G401 (cell line): ENCODE measurements around the gene CPA1. TPM values are rescaled to one million over a fixed set of nuclear protein-coding genes. Genes with fewer than 3 reads are reported as not detected.

Experiments used
- total RNA-seq: library from RNA; depleted of rRNA; stranded (reverse); fragments of >200 nt; shearing (Covaris generic); gene quantifications from 2 replicates; pipeline ENCODE4 v1.2.3, GENCODE V29; 2014; rRNA removed

Gene CPA1
- total RNA-seq, 1 experiment from 2014 or later: not detected

Other genes starting within 250 kb of the CPA1 start
- gene TMEM209, start 175.1 kb upstream of the CPA1 start, total RNA-seq: 4.2 and 7.8 TPM in 2 replicates
- gene SSMEM1, start 172.6 kb upstream of the CPA1 start, total RNA-seq: not detected in 2 replicates
- gene CPA2, start 113.6 kb upstream of the CPA1 start, total RNA-seq: not detected in 2 replicates
- gene CPA4, start 87.3 kb upstream of the CPA1 start, total RNA-seq: not detected in 2 replicates
- gene CPA5, start 35.7 kb upstream of the CPA1 start, total RNA-seq: not detected in 2 replicates
- gene CEP41, start 60.5 kb downstream of the CPA1 start, total RNA-seq: 0.80 TPM in 1 of 2 replicates, not detected in the other
- gene MEST, start 111.6 kb downstream of the CPA1 start, total RNA-seq: 0.34 and 4.6 TPM in 2 replicates